Central memory CD4-positive, alpha-beta T cell (primary cell): Measurements from ENCODE around the gene CNDP1.

ENCODE experiments used
- DNase-seq: peaks from one replicate; pipeline ENCODE4 v3.0.0; 2022

The CNDP1 gene

GRCh38 chr18:74630804-74631203 lies 96.5 kb downstream of the CNDP1 start:
- DNase-seq: no peak

- DNase-seq: no peak
These were observed 96.9 kb downstream of the CNDP1 start for GRCh38 chr18:74631212-74631611.

GRCh38 chr18:74631623-74632350 lies 97.5 kb downstream of the CNDP1 start:
- DNase-seq: peak; percentile 36

- no peak for DNase-seq
These were observed 98.0 kb downstream of the CNDP1 start for GRCh38 chr18:74632351-74632679.

- no peak for DNase-seq
These were observed 98.6 kb downstream of the CNDP1 start for GRCh38 chr18:74632856-74633255.

GRCh38 chr18:74633652-74634352 lies 99.5 kb downstream of the CNDP1 start:
- no peak for DNase-seq

GRCh38 chr18:74635224-74635975 lies 101.1 kb downstream of the CNDP1 start:
- DNase-seq: no peak
